Activated T-helper 1 cell treated with anti-CD3 and anti-CD28 coated beads, Interleukin-12 subunit alpha, Interleukin-12 subunit beta, Interleukin-2, Interleukin-4 antibody, amounts not matched to agents 30 ng/mL and 10 ng/mL and 1 ng/mL, durations not matched to agents 14 hours and 24 hours and 36 hours (primary cell): Measurements from ENCODE around the gene TMEM61. TPM values are rescaled to one million over a fixed set of nuclear protein-coding genes. Genes with fewer than 3 reads are reported as not detected.
"Not testable (repeated sequence)": the region's sequence is repeated elsewhere in the genome, so short reads cannot be mapped to it uniquely, and the experiment has no call there.

Source experiments
- DNase-seq: peaks from one replicate; pipeline ENCODE4 v3.0.0; 2021; ENCODE audit warnings: low spot score
- H3K27ac Mint-ChIP-seq: one replicate; pipeline ENCODE4 v1.8.0; 2021; ENCODE audit warnings: mild to moderate bottlenecking, mixed read lengths
- H3K27me3 Mint-ChIP-seq: one replicate; pipeline ENCODE4 v1.8.0; 2022; ENCODE audit warnings: mild to moderate bottlenecking, moderate library complexity, mixed read lengths; ENCODE audit not compliant: insufficient read depth
- H3K36me3 Mint-ChIP-seq: one replicate; pipeline ENCODE4 v1.8.0; 2021; ENCODE audit warnings: low read depth, mixed read lengths
- H3K4me1 Mint-ChIP-seq: one replicate; pipeline ENCODE4 v1.8.0; 2021; ENCODE audit warnings: low read depth, mixed read lengths
- H3K4me3 Mint-ChIP-seq: one replicate; pipeline ENCODE4 v1.8.0; 2021; ENCODE audit warnings: mild to moderate bottlenecking, moderate library complexity, mixed read lengths
- H3K9me3 Mint-ChIP-seq: one replicate; pipeline ENCODE4 v1.8.0; 2021; ENCODE audit warnings: mixed read lengths
- intact Hi-C: fragments of 100-400 bp; cut with micrococcal nuclease; formaldehyde crosslinking; loops from one replicate; pipeline ENCODE4 v1.15.1; 2024
- total RNA-seq: library from RNA; stranded (reverse); gene quantifications from 2 replicates; pipeline ENCODE4 v1.2.3, GENCODE V29; 2022

Gene TMEM61
- total RNA-seq, 1 donor from 2014 or later = not detected

DNA sequence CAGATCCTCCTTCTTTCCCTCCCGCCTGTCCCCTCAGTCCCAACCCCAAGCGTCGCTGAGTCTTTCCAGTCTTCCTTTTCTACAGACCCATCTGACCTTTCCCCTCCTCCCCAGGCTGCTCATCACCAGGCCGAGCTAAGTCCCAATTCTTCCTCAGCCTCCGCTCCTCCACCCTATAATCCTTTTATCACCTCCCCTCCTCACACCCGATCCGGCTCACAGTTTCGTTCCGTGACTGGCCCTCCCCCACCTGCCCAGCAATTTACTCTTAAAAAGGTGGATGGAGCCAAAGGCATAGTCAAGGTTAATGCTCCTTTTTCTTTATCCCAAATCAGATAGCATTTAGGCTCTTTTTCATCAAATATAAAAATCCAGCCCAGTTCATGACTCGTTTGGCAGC lies 43.7 kb downstream of the TMEM61 start:
- H3K4me1 Mint-ChIP-seq, H3K9me3 Mint-ChIP-seq, DNase-seq, H3K36me3 Mint-ChIP-seq, H3K27ac Mint-ChIP-seq, intact Hi-C loops, H3K4me3 Mint-ChIP-seq, H3K27me3 Mint-ChIP-seq: not testable (repeated sequence)

DNA sequence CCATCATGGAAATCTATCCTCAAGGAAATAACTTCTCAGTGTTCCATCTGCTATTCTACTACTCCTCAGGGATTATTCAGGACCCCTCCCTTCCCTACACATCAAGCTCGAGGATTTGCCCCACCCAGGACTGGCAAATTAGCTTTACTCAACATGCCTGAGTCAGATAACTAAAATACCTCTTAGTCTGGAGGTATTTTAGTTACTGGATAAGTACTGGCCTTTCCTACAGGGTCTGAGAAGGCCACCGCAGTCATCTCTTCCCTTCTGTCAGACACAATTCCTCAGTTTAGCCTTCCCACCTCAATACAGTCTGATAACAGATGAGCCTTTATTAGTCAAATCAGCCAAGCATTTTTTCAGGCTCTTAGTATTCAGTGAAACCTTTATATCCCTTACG lies 46.3 kb downstream of the TMEM61 start:
- DNase-seq, H3K4me3 Mint-ChIP-seq, intact Hi-C loops: not testable (repeated sequence)

DNA sequence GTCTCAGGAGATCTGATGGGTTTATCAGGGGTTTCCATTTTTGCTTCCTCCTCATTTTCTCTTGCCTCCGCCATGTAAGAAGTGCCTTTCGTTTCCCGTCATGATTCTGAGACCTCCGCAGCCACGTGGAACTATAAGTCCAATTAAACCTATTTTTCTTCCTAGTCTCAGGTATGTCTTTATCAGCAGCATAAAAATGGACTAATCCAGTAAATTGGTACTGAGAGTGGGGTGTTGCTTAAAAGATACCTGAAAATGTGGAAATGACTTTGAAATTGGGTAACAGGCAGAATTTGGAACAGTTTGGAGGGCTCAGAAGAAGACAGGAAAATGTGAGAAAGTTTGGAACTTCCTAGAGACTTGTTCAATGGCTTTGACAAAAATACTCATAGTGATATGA lies 50.7 kb downstream of the TMEM61 start:
- H3K27me3 Mint-ChIP-seq = peaks cover 19% of the 10 kb centered on the region
- H3K36me3 Mint-ChIP-seq, H3K9me3 Mint-ChIP-seq, H3K27ac Mint-ChIP-seq, intact Hi-C loops, H3K4me3 Mint-ChIP-seq, H3K4me1 Mint-ChIP-seq, DNase-seq: not testable (repeated sequence)

More for the DNA sequence above, 46.3 kb downstream of the TMEM61 start:
- not testable (repeated sequence) for H3K9me3 Mint-ChIP-seq, H3K36me3 Mint-ChIP-seq, H3K27me3 Mint-ChIP-seq, H3K4me1 Mint-ChIP-seq, H3K27ac Mint-ChIP-seq

DNA sequence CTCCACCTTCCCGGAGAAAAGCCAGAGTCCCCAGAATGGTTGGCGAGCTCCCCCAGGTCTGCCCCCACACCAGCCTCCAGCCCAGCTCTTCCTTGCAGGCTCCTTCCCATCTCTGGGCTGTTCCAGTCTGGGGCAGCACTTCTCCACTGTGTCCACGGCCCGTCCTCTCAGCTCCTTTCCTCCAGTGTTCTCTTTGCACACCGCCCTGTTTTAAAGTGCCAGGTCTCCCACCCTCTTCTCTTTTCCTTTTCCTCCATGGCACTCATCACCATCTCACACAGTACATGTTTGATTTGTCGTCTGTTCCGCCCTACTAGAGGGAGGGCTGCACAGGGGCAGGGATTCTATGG lies 52.8 kb downstream of the TMEM61 start:
- H3K9me3 Mint-ChIP-seq = no peaks in the 10 kb centered on the region
- no peaks in the 10 kb centered on the region for H3K4me1 Mint-ChIP-seq
- intact Hi-C loops = no loop called here
- no peak for DNase-seq
- H3K4me3 Mint-ChIP-seq = no peak overlapping the region
- no peaks in the 10 kb centered on the region for H3K36me3 Mint-ChIP-seq
- H3K27ac Mint-ChIP-seq = no peak overlapping the region
- peaks cover 36% of the 10 kb centered on the region for H3K27me3 Mint-ChIP-seq

DNA sequence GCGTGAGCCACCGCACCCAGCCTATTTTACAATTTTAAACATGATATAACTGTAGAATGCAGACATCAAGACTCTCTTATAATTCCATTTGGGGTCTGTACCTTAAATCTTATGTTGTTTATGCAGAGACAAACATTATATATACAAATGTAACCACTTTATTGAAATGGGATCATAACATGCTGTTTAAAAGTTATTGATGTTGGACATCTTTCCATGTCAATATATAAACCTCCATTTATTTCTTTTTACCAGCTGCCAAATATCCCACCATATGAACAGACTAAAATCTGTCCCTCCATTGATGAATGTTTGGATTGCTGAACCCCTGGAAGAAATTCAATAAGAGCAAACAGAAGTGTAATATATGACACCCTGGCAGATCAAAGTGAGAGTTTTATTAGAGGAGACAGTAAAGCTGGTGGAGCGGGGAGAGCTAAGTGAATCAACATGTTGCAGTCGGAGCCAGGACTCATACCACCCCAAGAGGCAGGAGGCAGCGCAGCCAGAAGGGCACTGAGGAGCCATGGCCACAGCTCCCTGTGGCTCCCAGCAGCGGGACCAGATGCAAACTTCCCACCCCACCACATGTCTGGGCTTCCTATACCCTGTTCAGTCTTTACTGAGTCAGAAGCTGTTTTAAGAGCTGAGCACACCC lies 54.2 kb downstream of the TMEM61 start:
- no peaks in the 10 kb centered on the region for H3K36me3 Mint-ChIP-seq
- H3K27me3 Mint-ChIP-seq = peaks cover 50% of the 10 kb centered on the region
- H3K27ac Mint-ChIP-seq = no peak overlapping the region
- DNase-seq = no peak
- intact Hi-C loops = no loop called here
- no peak overlapping the region for H3K4me3 Mint-ChIP-seq
- no peaks in the 10 kb centered on the region for H3K4me1 Mint-ChIP-seq
- H3K9me3 Mint-ChIP-seq = no peaks in the 10 kb centered on the region

DNA sequence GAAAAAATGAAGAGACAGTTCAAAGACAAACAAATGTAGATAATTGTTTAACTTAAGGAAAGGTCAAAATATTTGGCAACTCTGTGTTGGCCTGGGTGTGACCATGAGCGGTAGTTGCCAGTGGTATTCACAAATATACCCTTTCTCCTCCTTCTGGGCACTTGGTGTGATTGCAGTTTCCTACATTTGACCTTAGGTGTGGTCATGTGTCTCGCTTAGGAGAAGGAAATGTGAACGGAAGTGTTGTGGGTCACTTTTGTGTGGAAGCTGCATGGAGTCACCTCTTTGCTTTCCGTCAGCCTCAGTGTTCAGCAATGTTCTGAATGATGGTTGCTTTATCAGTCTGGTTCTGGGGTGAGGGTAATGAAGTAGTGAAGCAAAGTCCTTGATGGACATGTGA lies 55.5 kb downstream of the TMEM61 start:
- intact Hi-C loops = no loop called here
- H3K4me1 Mint-ChIP-seq = no peaks in the 10 kb centered on the region
- H3K36me3 Mint-ChIP-seq = no peaks in the 10 kb centered on the region
- H3K27me3 Mint-ChIP-seq = peaks cover 60% of the 10 kb centered on the region
- H3K9me3 Mint-ChIP-seq = no peaks in the 10 kb centered on the region
- H3K4me3 Mint-ChIP-seq = no peak overlapping the region
- no peak for DNase-seq
- H3K27ac Mint-ChIP-seq = no peak overlapping the region

DNA sequence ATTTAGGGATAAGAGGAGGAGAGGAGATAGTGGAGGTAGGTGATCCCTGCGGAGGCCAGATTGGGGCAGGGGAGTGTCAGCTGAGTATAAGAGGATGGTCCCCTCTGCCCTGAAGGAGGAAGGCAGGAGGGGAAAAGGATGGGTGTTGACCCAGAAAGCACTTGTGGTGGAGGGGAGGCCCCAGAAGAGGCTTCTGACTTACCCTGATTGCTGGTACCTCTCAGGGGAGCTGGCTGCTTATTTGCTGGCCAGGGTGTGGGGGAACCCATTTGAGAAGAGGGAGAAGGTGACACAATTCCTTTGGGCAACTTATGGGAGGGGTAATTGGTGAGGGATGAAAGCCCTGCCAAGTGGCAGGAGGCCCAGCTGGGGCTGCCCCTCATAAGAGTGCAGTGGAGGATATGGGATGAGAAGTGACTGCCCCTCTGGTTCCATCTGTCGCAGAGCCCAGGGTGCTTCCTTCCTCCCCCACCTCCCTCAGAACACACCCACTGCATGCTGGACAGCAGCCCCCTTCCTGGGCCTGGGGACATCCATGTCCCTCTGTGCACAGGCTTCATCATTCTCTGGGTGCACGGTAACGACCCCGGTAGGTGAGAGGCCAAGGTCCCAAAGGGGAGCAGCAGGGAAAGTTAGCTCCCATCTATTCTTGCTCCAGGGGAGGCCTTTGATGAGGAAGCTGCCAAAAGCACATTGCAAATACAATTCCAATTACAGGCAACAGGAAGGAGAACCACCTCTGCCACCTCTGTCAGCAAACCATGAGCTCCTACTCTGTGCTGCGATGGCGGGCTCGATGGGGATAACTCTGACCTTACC lies 57.5 kb downstream of the TMEM61 start:
- intact Hi-C loops = loop anchor here (1.0 kb wide), 1 partner anchor 31 kb away; no protein-coding TSS in a partner anchor
- Mint-ChIP-seq H3K4me3 (no peak overlapping the region), H3K4me1 (no peaks in the 10 kb centered on the region), H3K36me3 (no peaks in the 10 kb centered on the region), H3K27me3 (peaks cover 70% of the 10 kb centered on the region), H3K27ac (no peak overlapping the region), H3K9me3 (no peaks in the 10 kb centered on the region)
- DNase-seq = no peak

DNA sequence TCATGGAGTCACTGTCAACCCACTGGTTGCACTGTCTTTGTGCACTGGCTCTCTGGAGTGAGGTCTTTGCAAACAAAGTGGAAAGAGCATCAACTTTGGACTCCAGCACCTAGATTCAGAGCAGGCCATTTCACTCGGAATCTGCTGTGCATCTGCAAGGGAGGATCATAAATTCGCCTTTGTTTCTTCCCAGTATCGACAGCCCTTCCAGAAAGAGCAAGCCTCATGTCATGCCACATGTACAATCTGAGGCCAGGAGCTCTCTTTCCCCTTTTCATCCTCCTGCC lies 58.1 kb downstream of the TMEM61 start:
- H3K27ac Mint-ChIP-seq = no peak overlapping the region
- DNase-seq = no peak
- H3K36me3 Mint-ChIP-seq = no peaks in the 10 kb centered on the region
- H3K4me3 Mint-ChIP-seq = no peak overlapping the region
- intact Hi-C loops = loop anchor here (1.0 kb wide), 1 partner anchor 31 kb away; no protein-coding TSS in a partner anchor
- no peaks in the 10 kb centered on the region for H3K4me1 Mint-ChIP-seq
- peaks cover 69% of the 10 kb centered on the region for H3K27me3 Mint-ChIP-seq
- H3K9me3 Mint-ChIP-seq = no peaks in the 10 kb centered on the region

DNA sequence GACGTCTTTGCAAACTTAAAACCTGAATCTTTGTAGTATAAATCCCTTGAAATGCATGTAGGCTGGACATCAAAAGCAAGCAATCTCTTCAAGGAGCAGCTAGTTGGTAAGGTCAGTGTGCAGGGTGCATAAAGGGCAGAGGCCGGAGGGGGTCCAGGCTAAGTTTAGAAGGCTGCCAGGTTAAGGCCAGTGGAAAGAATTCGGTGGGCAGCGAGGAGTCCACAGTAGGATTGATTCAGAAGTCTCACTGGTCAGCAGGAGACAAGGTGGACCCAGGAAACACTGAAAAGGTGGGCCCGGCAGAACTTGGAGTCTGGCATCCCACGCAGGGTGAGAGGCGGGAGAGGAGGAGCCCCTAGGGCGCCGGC lies 58.5 kb downstream of the TMEM61 start:
- no peak for DNase-seq
- H3K4me3 Mint-ChIP-seq = no peak overlapping the region
- H3K9me3 Mint-ChIP-seq = no peaks in the 10 kb centered on the region
- intact Hi-C loops = loop anchor here (1.0 kb wide), 1 partner anchor 32 kb away; no protein-coding TSS in a partner anchor
- no peaks in the 10 kb centered on the region for H3K36me3 Mint-ChIP-seq
- H3K27me3 Mint-ChIP-seq = peaks cover 69% of the 10 kb centered on the region
- H3K27ac Mint-ChIP-seq = no peak overlapping the region
- H3K4me1 Mint-ChIP-seq = no peaks in the 10 kb centered on the region

DNA sequence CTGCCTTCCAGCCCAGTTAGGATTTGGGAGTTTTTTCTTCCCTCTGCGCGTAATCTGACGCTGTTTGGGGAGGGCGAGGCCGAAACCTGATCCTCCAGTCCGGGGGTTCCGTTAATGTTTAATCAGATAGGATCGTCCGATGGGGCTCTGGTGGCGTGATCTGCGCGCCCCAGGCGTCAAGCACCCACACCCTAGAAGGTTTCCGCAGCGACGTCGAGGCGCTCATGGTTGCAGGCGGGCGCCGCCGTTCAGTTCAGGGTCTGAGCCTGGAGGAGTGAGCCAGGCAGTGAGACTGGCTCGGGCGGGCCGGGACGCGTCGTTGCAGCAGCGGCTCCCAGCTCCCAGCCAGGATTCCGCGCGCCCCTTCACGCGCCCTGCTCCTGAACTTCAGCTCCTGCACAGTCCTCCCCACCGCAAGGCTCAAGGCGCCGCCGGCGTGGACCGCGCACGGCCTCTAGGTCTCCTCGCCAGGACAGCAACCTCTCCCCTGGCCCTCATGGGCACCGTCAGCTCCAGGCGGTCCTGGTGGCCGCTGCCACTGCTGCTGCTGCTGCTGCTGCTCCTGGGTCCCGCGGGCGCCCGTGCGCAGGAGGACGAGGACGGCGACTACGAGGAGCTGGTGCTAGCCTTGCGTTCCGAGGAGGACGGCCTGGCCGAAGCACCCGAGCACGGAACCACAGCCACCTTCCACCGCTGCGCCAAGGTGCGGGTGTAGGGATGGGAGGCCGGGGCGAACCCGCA lies 59.1 kb downstream of the TMEM61 start, which contains the start of gene PCSK9:
Gene PCSK9 (plus strand): TSS at position 207 of the 741 bp plus-strand sequence. CDS start 290 bp downstream, at position 497.
- no peaks in the 10 kb centered on the region for H3K9me3 Mint-ChIP-seq
- no peak within 1 kb of the TSS for H3K4me3 Mint-ChIP-seq
- intact Hi-C loops = no loop called here
- peaks cover 69% of the 10 kb centered on the region for H3K27me3 Mint-ChIP-seq
- DNase-seq = no peak
- H3K4me1 Mint-ChIP-seq = no peaks in the 10 kb centered on the region
- H3K27ac Mint-ChIP-seq = no peak within 1 kb of the TSS
- no peaks in the 10 kb centered on the region for H3K36me3 Mint-ChIP-seq

DNA sequence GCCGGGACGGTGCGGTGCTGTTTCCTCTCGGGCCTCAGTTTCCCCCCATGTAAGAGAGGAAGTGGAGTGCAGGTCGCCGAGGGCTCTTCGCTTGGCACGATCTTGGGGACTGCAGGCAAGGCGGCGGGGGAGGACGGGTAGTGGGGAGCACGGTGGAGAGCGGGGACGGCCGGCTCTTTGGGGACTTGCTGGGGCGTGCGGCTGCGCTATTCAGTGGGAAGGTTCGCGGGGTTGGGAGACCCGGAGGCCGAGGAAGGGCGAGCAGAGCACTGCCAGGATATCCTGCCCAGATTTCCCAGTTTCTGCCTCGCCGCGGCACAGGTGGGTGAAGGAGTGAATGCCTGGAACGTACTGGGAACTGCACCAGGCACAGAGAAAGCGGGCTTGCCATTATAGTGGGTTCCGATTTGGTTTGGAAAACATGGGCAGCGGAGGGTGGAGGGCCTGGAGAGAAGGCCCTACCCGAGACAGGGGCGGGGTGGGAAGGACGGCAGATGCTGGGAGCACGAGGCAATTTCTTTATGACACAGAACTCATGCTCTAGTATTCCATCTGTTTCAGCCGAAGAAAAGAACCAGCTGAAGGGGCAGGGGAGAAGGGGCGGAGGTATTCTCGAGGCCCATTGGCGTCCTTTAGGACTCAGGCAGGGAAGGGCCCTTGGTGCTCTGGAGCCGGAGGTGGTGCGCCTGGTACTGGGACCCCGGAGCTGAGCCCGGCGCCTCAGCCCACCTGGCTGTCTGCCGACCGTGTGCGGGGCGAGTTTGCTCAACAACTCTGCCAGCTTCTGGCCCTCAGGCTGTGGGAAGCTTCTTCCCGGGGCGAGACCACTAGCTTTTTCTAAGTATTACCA lies 59.9 kb downstream of the TMEM61 start:
- no peaks in the 10 kb centered on the region for H3K36me3 Mint-ChIP-seq
- no peak for DNase-seq
- H3K27me3 Mint-ChIP-seq = peaks cover 67% of the 10 kb centered on the region
- H3K27ac Mint-ChIP-seq = no peak overlapping the region
- no peaks in the 10 kb centered on the region for H3K9me3 Mint-ChIP-seq
- no peaks in the 10 kb centered on the region for H3K4me1 Mint-ChIP-seq
- intact Hi-C loops = no loop called here
- H3K4me3 Mint-ChIP-seq = no peak overlapping the region

DNA sequence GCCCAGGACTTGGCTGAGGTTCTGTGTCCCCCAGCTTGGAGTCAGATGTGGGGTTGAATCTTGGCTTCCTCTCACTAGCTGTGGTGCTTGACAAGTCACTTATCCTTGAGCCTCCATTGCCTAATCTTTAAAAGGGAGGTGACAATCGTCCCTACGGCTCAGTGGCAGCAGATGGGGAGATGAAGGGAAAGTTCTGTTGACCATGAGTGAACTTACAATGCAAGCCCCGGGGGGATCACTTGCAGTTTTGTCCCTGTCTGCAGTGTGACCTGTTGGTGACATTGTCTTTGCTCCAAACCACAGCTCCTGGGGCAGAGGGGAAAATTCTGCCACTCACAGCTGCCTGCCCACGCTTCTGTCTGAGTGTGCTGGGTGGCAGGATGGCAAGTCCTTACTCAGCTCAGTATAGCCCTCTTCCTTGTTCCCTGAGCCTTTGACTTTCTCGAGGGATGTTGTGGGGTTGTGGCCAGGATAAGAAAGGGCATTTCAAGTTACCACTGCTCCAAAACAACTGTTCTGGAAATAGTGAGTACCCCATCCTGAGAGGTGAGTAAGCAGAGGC lies 60.6 kb downstream of the TMEM61 start:
- H3K4me1 Mint-ChIP-seq = no peaks in the 10 kb centered on the region
- intact Hi-C loops = no loop called here
- H3K27me3 Mint-ChIP-seq = peaks cover 60% of the 10 kb centered on the region
- no peak overlapping the region for H3K4me3 Mint-ChIP-seq
- no peaks in the 10 kb centered on the region for H3K9me3 Mint-ChIP-seq
- DNase-seq = no peak
- no peaks in the 10 kb centered on the region for H3K36me3 Mint-ChIP-seq
- no peak overlapping the region for H3K27ac Mint-ChIP-seq
